PFSK-1 (cell line): ENCODE data around the gene ZC3H12A.
A peak's percentile ranks its signal among the peaks of the same experiment; 100 is the strongest.

Experiments
- FOXP2 ChIP-seq: optimal IDR thresholded peaks from 2 replicates; pipeline ENCODE3; 2011; ENCODE audit warnings: borderline replicate concordance, control low read depth, inconsistent platforms; ENCODE audit not compliant: insufficient read depth; ENCODE audit errors: extremely low read length, extremely low read depth
- POLR2AphosphoS5 ChIP-seq: IDR thresholded peaks from 2 replicates; pipeline ENCODE4 v1.6.1; 2012; ENCODE audit warnings: low read depth, mild to moderate bottlenecking, control low read depth, low read length, moderate library complexity
- REST ChIP-seq, 2 experiments: IDR thresholded peaks; 2 replicates each; pipeline versions ENCODE4 v1.6.1 to v1.8.0; 2011 to 2012; ENCODE audit warnings: low read depth in 2 of 2, low read length in 2 of 2, control low read depth in 1 of 2, inconsistent platforms in 1 of 2, mild to moderate bottlenecking in 1 of 2, moderate library complexity in 1 of 2; ENCODE audit not compliant: insufficient read depth in 1 of 2
- SIN3A ChIP-seq: IDR thresholded peaks from 2 replicates; pipeline ENCODE4 v1.6.1; 2012; ENCODE audit warnings: mild to moderate bottlenecking, low read length, moderate library complexity, borderline replicate concordance; ENCODE audit not compliant: insufficient read depth
- TAF1 ChIP-seq: IDR thresholded peaks from 2 replicates; pipeline ENCODE4 v1.6.1; 2012; ENCODE audit warnings: low read length, control low read depth, borderline replicate concordance; ENCODE audit not compliant: insufficient read depth

ZC3H12A gene

GRCh38 chr1:37432716-37433115 is 41.7 kb upstream of the ZC3H12A start:
- TF ChIP-seq SIN3A: no peak
- TF ChIP-seq FOXP2: no peak
- TF ChIP-seq REST (IDR thresholded peaks at IDR 0.05; ENCODE audit: insufficient read depth in 1 of 2, low read depth in 2 of 2, low read length in 2 of 2): no peak
- TF ChIP-seq POLR2AphosphoS5: no peak
- TF ChIP-seq TAF1: no peak

GRCh38 chr1:37433171-37433570 is 41.2 kb upstream of the ZC3H12A start:
- TF ChIP-seq REST (IDR thresholded peaks at IDR 0.05; ENCODE audit: insufficient read depth in 1 of 2, low read depth in 2 of 2, low read length in 2 of 2) (no peak), TAF1 (no peak), SIN3A (no peak), POLR2AphosphoS5 (no peak), FOXP2 (no peak)

- TF ChIP-seq TAF1 (no peak), SIN3A (no peak), REST (IDR thresholded peaks at IDR 0.05; ENCODE audit: insufficient read depth in 1 of 2, low read depth in 2 of 2, low read length in 2 of 2) (0 out of 4 replicates have a peak, but pooled peaks of 1 of the 2 experiments have one; percentile 18)
Measured at GRCh38 chr1:37434292-37435225, 39.8 kb upstream of the ZC3H12A start.

- TF ChIP-seq FOXP2 (no peak), TAF1 (no peak), SIN3A (no peak), POLR2AphosphoS5 (no peak), REST (IDR thresholded peaks at IDR 0.05; ENCODE audit: insufficient read depth in 1 of 2, low read depth in 2 of 2, low read length in 2 of 2) (no peak)
Measured at GRCh38 chr1:37437087-37437486, 37.3 kb upstream of the ZC3H12A start.
